ENCODE data around the gene ST3GAL3.

ST3GAL3 gene

GRCh38 chr1:43801203-43801602, 93.9 kb downstream of the ST3GAL3 start:
- no peak overlapping the region for H3K27ac ChIP-seq (ENCODE audit: insufficient read depth, low read depth, low read length, poor library complexity, severe bottlenecking)
- no peak overlapping the region for H3K4me3 ChIP-seq (ENCODE audit: insufficient read depth, low read depth, low read length)
- H3K27me3 ChIP-seq (ENCODE audit: control insufficient read depth, insufficient read depth, low read length, poor library complexity, severe bottlenecking), result no peaks in the 10 kb centered on the region
- no peaks in the 10 kb centered on the region for H3K9me3 ChIP-seq (ENCODE audit: control insufficient read depth, low read length)
- WGBS, 2 experiments, result 90 to 96% methylated on average over 3 of the region's 3 CpGs
- no peaks in the 10 kb centered on the region for H3K36me3 ChIP-seq (ENCODE audit: control insufficient read depth, insufficient read depth, low read length)
- peaks cover 6% of the 10 kb centered on the region for H3K4me1 ChIP-seq (ENCODE audit: control insufficient read depth, insufficient read depth, low read length)

- peaks cover 6% of the 10 kb centered on the region for H3K4me1 ChIP-seq (ENCODE audit: control insufficient read depth, insufficient read depth, low read length)
- no peak overlapping the region for H3K4me3 ChIP-seq (ENCODE audit: insufficient read depth, low read depth, low read length)
- H3K27ac ChIP-seq (ENCODE audit: insufficient read depth, low read depth, low read length, poor library complexity, severe bottlenecking), result no peak overlapping the region
- no peaks in the 10 kb centered on the region for H3K36me3 ChIP-seq (ENCODE audit: control insufficient read depth, insufficient read depth, low read length)
- H3K27me3 ChIP-seq (ENCODE audit: control insufficient read depth, insufficient read depth, low read length, poor library complexity, severe bottlenecking), result no peaks in the 10 kb centered on the region
- 94 to 99% methylated on average over 3 to 4 of the region's 4 CpGs for WGBS, 2 experiments
- no peaks in the 10 kb centered on the region for H3K9me3 ChIP-seq (ENCODE audit: control insufficient read depth, low read length)
Measured at GRCh38 chr1:43802356-43802980, 95.1 kb downstream of the ST3GAL3 start.

GRCh38 chr1:43803105-43803504, 95.8 kb downstream of the ST3GAL3 start:
- 86 to 96% methylated on average over 9 of the region's 9 CpGs for WGBS, 2 experiments
- Histone ChIP-seq H3K4me1 (ENCODE audit: control insufficient read depth, insufficient read depth, low read length) (peaks cover 6% of the 10 kb centered on the region), H3K27me3 (ENCODE audit: control insufficient read depth, insufficient read depth, low read length, poor library complexity, severe bottlenecking) (no peaks in the 10 kb centered on the region), H3K36me3 (ENCODE audit: control insufficient read depth, insufficient read depth, low read length) (no peaks in the 10 kb centered on the region), H3K4me3 (ENCODE audit: insufficient read depth, low read depth, low read length) (no peak overlapping the region), H3K9me3 (ENCODE audit: control insufficient read depth, low read length) (no peaks in the 10 kb centered on the region), H3K27ac (ENCODE audit: insufficient read depth, low read depth, low read length, poor library complexity, severe bottlenecking) (no peak overlapping the region)

- Histone ChIP-seq H3K36me3 (ENCODE audit: control insufficient read depth, insufficient read depth, low read length) (peaks cover 5% of the 10 kb centered on the region), H3K4me1 (ENCODE audit: control insufficient read depth, insufficient read depth, low read length) (peaks cover 6% of the 10 kb centered on the region), H3K27ac (ENCODE audit: insufficient read depth, low read depth, low read length, poor library complexity, severe bottlenecking) (no peak overlapping the region), H3K4me3 (ENCODE audit: insufficient read depth, low read depth, low read length) (no peak overlapping the region), H3K9me3 (ENCODE audit: control insufficient read depth, low read length) (peaks cover under 1% of the 10 kb centered on the region), H3K27me3 (ENCODE audit: control insufficient read depth, insufficient read depth, low read length, poor library complexity, severe bottlenecking) (no peaks in the 10 kb centered on the region)
- WGBS, 2 experiments, result 72 to 79% methylated on average over 4 of the region's 4 CpGs
Measured at GRCh38 chr1:43803646-43804045, 96.3 kb downstream of the ST3GAL3 start.

GRCh38 chr1:43804569-43804968, 97.2 kb downstream of the ST3GAL3 start:
- WGBS, 2 experiments, result 76 to 82% methylated on average over 4 of the region's 4 CpGs
- Histone ChIP-seq H3K4me1 (ENCODE audit: control insufficient read depth, insufficient read depth, low read length) (peaks cover 5% of the 10 kb centered on the region), H3K36me3 (ENCODE audit: control insufficient read depth, insufficient read depth, low read length) (peaks cover 6% of the 10 kb centered on the region), H3K4me3 (ENCODE audit: insufficient read depth, low read depth, low read length) (no peak overlapping the region), H3K9me3 (ENCODE audit: control insufficient read depth, low read length) (peaks cover 2% of the 10 kb centered on the region), H3K27ac (ENCODE audit: insufficient read depth, low read depth, low read length, poor library complexity, severe bottlenecking) (no peak overlapping the region), H3K27me3 (ENCODE audit: control insufficient read depth, insufficient read depth, low read length, poor library complexity, severe bottlenecking) (no peaks in the 10 kb centered on the region)

GRCh38 chr1:43805340-43805739, 98.0 kb downstream of the ST3GAL3 start:
- no peak overlapping the region for H3K27ac ChIP-seq (ENCODE audit: insufficient read depth, low read depth, low read length, poor library complexity, severe bottlenecking)
- H3K27me3 ChIP-seq (ENCODE audit: control insufficient read depth, insufficient read depth, low read length, poor library complexity, severe bottlenecking), result no peaks in the 10 kb centered on the region
- peaks cover 2% of the 10 kb centered on the region for H3K9me3 ChIP-seq (ENCODE audit: control insufficient read depth, low read length)
- no peaks in the 10 kb centered on the region for H3K4me1 ChIP-seq (ENCODE audit: control insufficient read depth, insufficient read depth, low read length)
- peaks cover 6% of the 10 kb centered on the region for H3K36me3 ChIP-seq (ENCODE audit: control insufficient read depth, insufficient read depth, low read length)
- 96 to 99% methylated on average over 5 of the region's 5 CpGs for WGBS, 2 experiments
- H3K4me3 ChIP-seq (ENCODE audit: insufficient read depth, low read depth, low read length), result no peak overlapping the region

GRCh38 chr1:43806183-43806582, 98.8 kb downstream of the ST3GAL3 start:
- H3K9me3 ChIP-seq (ENCODE audit: control insufficient read depth, low read length), result peaks cover 2% of the 10 kb centered on the region
- no peak overlapping the region for H3K4me3 ChIP-seq (ENCODE audit: insufficient read depth, low read depth, low read length)
- WGBS, 2 experiments, result 89% methylated on average over 2 of the region's 2 CpGs
- no peaks in the 10 kb centered on the region for H3K27me3 ChIP-seq (ENCODE audit: control insufficient read depth, insufficient read depth, low read length, poor library complexity, severe bottlenecking)
- H3K36me3 ChIP-seq (ENCODE audit: control insufficient read depth, insufficient read depth, low read length), result peaks cover 6% of the 10 kb centered on the region
- H3K27ac ChIP-seq (ENCODE audit: insufficient read depth, low read depth, low read length, poor library complexity, severe bottlenecking), result no peak overlapping the region
- H3K4me1 ChIP-seq (ENCODE audit: control insufficient read depth, insufficient read depth, low read length), result peaks cover 3% of the 10 kb centered on the region

- Histone ChIP-seq H3K36me3 (ENCODE audit: control insufficient read depth, insufficient read depth, low read length) (peaks cover 6% of the 10 kb centered on the region), H3K27ac (ENCODE audit: insufficient read depth, low read depth, low read length, poor library complexity, severe bottlenecking) (no peak overlapping the region), H3K4me3 (ENCODE audit: insufficient read depth, low read depth, low read length) (no peak overlapping the region), H3K4me1 (ENCODE audit: control insufficient read depth, insufficient read depth, low read length) (peaks cover 7% of the 10 kb centered on the region), H3K27me3 (ENCODE audit: control insufficient read depth, insufficient read depth, low read length, poor library complexity, severe bottlenecking) (no peaks in the 10 kb centered on the region), H3K9me3 (ENCODE audit: control insufficient read depth, low read length) (peaks cover 2% of the 10 kb centered on the region)
- 93 to 100% methylated on average over 2 of the region's 2 CpGs for WGBS, 2 experiments
Measured at GRCh38 chr1:43809097-43809673, 101.8 kb downstream of the ST3GAL3 start.

GRCh38 chr1:43812579-43812978, 105.2 kb downstream of the ST3GAL3 start:
- no peak overlapping the region for H3K27ac ChIP-seq (ENCODE audit: insufficient read depth, low read depth, low read length, poor library complexity, severe bottlenecking)
- 62 to 75% methylated on average over 2 to 3 of the region's 3 CpGs for WGBS, 2 experiments
- peaks cover 7% of the 10 kb centered on the region for H3K4me1 ChIP-seq (ENCODE audit: control insufficient read depth, insufficient read depth, low read length)
- H3K9me3 ChIP-seq (ENCODE audit: control insufficient read depth, low read length), result peaks cover 2% of the 10 kb centered on the region
- H3K36me3 ChIP-seq (ENCODE audit: control insufficient read depth, insufficient read depth, low read length), result peaks cover 16% of the 10 kb centered on the region
- no peak overlapping the region for H3K4me3 ChIP-seq (ENCODE audit: insufficient read depth, low read depth, low read length)
- no peaks in the 10 kb centered on the region for H3K27me3 ChIP-seq (ENCODE audit: control insufficient read depth, insufficient read depth, low read length, poor library complexity, severe bottlenecking)

- H3K4me3 ChIP-seq (ENCODE audit: insufficient read depth, low read depth, low read length), result no peak overlapping the region
- WGBS, 2 experiments, result 94 to 100% methylated on average over 2 of the region's 2 CpGs
Measured at GRCh38 chr1:43814401-43814800, 107.1 kb downstream of the ST3GAL3 start.

More at GRCh38 chr1:43814401-43814800, 107.1 kb downstream of the ST3GAL3 start:
- Histone ChIP-seq H3K9me3 (ENCODE audit: control insufficient read depth, low read length) (no peaks in the 10 kb centered on the region), H3K4me1 (ENCODE audit: control insufficient read depth, insufficient read depth, low read length) (peaks cover 7% of the 10 kb centered on the region), H3K27ac (ENCODE audit: insufficient read depth, low read depth, low read length, poor library complexity, severe bottlenecking) (no peak overlapping the region), H3K36me3 (ENCODE audit: control insufficient read depth, insufficient read depth, low read length) (peaks cover 19% of the 10 kb centered on the region), H3K27me3 (ENCODE audit: control insufficient read depth, insufficient read depth, low read length, poor library complexity, severe bottlenecking) (no peaks in the 10 kb centered on the region)

Data from ectodermal cell (in vitro differentiated cells).